ENCODE measurements around the gene OR51B4. TPM values are rescaled to one million over a fixed set of nuclear protein-coding genes. Genes with fewer than 3 reads are reported as not detected.
"Not testable (repeated sequence)": the region's sequence is repeated elsewhere in the genome, so short reads cannot be mapped to it uniquely, and the experiment has no call there.

The OR51B4 gene
- total RNA-seq, 1 experiment from 2014 or later = 0.11 TPM

- CTCF ChIA-PET; H3K27me3 ChIP-seq (ENCODE audit: low read length); ATAC-seq; H3K9me2 ChIP-seq (replicated peaks; ENCODE audit: low read length); intact Hi-C loops (cut with micrococcal nuclease); DNase-seq; POLR2A ChIA-PET (ENCODE audit: unreplicated experiment); H3K27ac ChIP-seq (ENCODE audit: low read length); H3K36me3 ChIP-seq (ENCODE audit: low read depth, low read length); H3K4me3 ChIP-seq (ENCODE audit: low read length); H3K9ac ChIP-seq (ENCODE audit: low read length); BruUV-seq (replicated peaks); H2AFZ ChIP-seq (ENCODE audit: low read length); H3K4me2 ChIP-seq (ENCODE audit: low read length); H3K9me3 ChIP-seq (ENCODE audit: low read length); H4K20me1 ChIP-seq (ENCODE audit: low read length); H3F3A ChIP-seq (ENCODE audit: low read length, unreplicated experiment); H3K79me2 ChIP-seq (ENCODE audit: low read length); H3K4me1 ChIP-seq (ENCODE audit: insufficient read depth, low read length): not testable (repeated sequence)
Measured at GRCh38 chr11:5254023-5254422, 47.7 kb downstream of the OR51B4 start.

- H3F3A ChIP-seq (ENCODE audit: low read length, unreplicated experiment); H3K36me3 ChIP-seq (ENCODE audit: low read depth, low read length); H3K27me3 ChIP-seq (ENCODE audit: low read length); CTCF ChIA-PET; DNase-seq; H4K20me1 ChIP-seq (ENCODE audit: low read length); H3K4me3 ChIP-seq (ENCODE audit: low read length); ATAC-seq; H3K4me1 ChIP-seq (ENCODE audit: insufficient read depth, low read length); H3K9ac ChIP-seq (ENCODE audit: low read length); BruUV-seq (replicated peaks); H3K4me2 ChIP-seq (ENCODE audit: low read length); H3K9me3 ChIP-seq (ENCODE audit: low read length); POLR2A ChIA-PET (ENCODE audit: unreplicated experiment); H3K79me2 ChIP-seq (ENCODE audit: low read length); H3K27ac ChIP-seq (ENCODE audit: low read length); H3K9me2 ChIP-seq (replicated peaks; ENCODE audit: low read length); intact Hi-C loops (cut with micrococcal nuclease); H2AFZ ChIP-seq (ENCODE audit: low read length): not testable (repeated sequence)
Measured at GRCh38 chr11:5253440-5253839, 48.3 kb downstream of the OR51B4 start.

GRCh38 chr11:5252919-5253265 is 48.9 kb downstream of the OR51B4 start:
- ChIA-PET CTCF (no interaction called here), POLR2A (ENCODE audit: unreplicated experiment) (no interaction called here)
- Histone ChIP-seq H3K9ac (ENCODE audit: low read length) (no peak overlapping the region), H3K27ac (ENCODE audit: low read length) (no peak overlapping the region), H3K4me3 (ENCODE audit: low read length) (no peak overlapping the region), H3K27me3 (ENCODE audit: low read length) (no peaks in the 10 kb centered on the region; the same call in 1 of the 2 replicates), H4K20me1 (ENCODE audit: low read length) (no peaks in the 10 kb centered on the region), H3K4me2 (ENCODE audit: low read length) (no peak overlapping the region), H3K79me2 (ENCODE audit: low read length) (no peaks in the 10 kb centered on the region), H3K4me1 (ENCODE audit: insufficient read depth, low read length) (no peaks in the 10 kb centered on the region), H3K36me3 (ENCODE audit: low read depth, low read length) (no peaks in the 10 kb centered on the region), H3F3A (ENCODE audit: low read length, unreplicated experiment) (no peaks in the 10 kb centered on the region), H3K9me3 (ENCODE audit: low read length) (no peaks in the 10 kb centered on the region), H3K9me2 (replicated peaks; ENCODE audit: low read length) (no peaks in the 10 kb centered on the region), H2AFZ (ENCODE audit: low read length) (no peak overlapping the region)
- TF ChIP-seq EZH2phosphoT487 (IDR thresholded peaks at IDR 0.05; ENCODE audit: borderline replicate concordance, low read length) (no peak), CTCF (conservative IDR thresholded peaks at IDR 0.05; ENCODE audit: low read depth, low read length) (no peak), EZH2 (IDR thresholded peaks at IDR 0.05; ENCODE audit: low read length, unreplicated experiment) (no peak)
- DNase-seq (no peak), ATAC-seq (no peak)
- no TSS peak for BruUV-seq (replicated peaks)
- intact Hi-C loops (cut with micrococcal nuclease) = no loop called here

GRCh38 chr11:5252192-5252918 is 49.4 kb downstream of the OR51B4 start:
- H2AFZ ChIP-seq (ENCODE audit: low read length) = no peak overlapping the region
- H4K20me1 ChIP-seq (ENCODE audit: low read length) = no peaks in the 10 kb centered on the region
- H3K27me3 ChIP-seq (ENCODE audit: low read length) = no peaks in the 10 kb centered on the region; the same call in 1 of the 2 replicates
- no peaks in the 10 kb centered on the region for H3K9me3 ChIP-seq (ENCODE audit: low read length)
- ATAC-seq (no peak), DNase-seq (no peak)
- no peak overlapping the region for H3K27ac ChIP-seq (ENCODE audit: low read length)
- no peaks in the 10 kb centered on the region for H3K36me3 ChIP-seq (ENCODE audit: low read depth, low read length)
- BruUV-seq (replicated peaks) = no TSS peak
- TF ChIP-seq CTCF (conservative IDR thresholded peaks at IDR 0.05; ENCODE audit: low read depth, low read length) (no peak), EZH2phosphoT487 (IDR thresholded peaks at IDR 0.05; ENCODE audit: borderline replicate concordance, low read length) (no peak), EZH2 (IDR thresholded peaks at IDR 0.05; ENCODE audit: low read length, unreplicated experiment) (no peak)
- no peaks in the 10 kb centered on the region for H3K79me2 ChIP-seq (ENCODE audit: low read length)
- H3K4me1 ChIP-seq (ENCODE audit: insufficient read depth, low read length) = no peaks in the 10 kb centered on the region
- CTCF ChIA-PET = no interaction called here
- POLR2A ChIA-PET (ENCODE audit: unreplicated experiment) = no interaction called here
- no peaks in the 10 kb centered on the region for H3K9me2 ChIP-seq (replicated peaks; ENCODE audit: low read length)
- no peaks in the 10 kb centered on the region for H3F3A ChIP-seq (ENCODE audit: low read length, unreplicated experiment)
- intact Hi-C loops (cut with micrococcal nuclease) = no loop called here
- no peak overlapping the region for H3K9ac ChIP-seq (ENCODE audit: low read length)
- no peak overlapping the region for H3K4me2 ChIP-seq (ENCODE audit: low read length)
- no peak overlapping the region for H3K4me3 ChIP-seq (ENCODE audit: low read length)
